GM12872 (cell line): ENCODE data around the gene P4HA2.

Experiments
- TF ChIP-seq, protein P1 (sequence below): IDR thresholded peaks from 3 replicates; pipeline ENCODE4 v1.5.1; 2011; ENCODE audit warnings: low read depth, mild to moderate bottlenecking, low read length, moderate library complexity; ENCODE audit not compliant: insufficient read depth

The P4HA2 gene

DNA sequence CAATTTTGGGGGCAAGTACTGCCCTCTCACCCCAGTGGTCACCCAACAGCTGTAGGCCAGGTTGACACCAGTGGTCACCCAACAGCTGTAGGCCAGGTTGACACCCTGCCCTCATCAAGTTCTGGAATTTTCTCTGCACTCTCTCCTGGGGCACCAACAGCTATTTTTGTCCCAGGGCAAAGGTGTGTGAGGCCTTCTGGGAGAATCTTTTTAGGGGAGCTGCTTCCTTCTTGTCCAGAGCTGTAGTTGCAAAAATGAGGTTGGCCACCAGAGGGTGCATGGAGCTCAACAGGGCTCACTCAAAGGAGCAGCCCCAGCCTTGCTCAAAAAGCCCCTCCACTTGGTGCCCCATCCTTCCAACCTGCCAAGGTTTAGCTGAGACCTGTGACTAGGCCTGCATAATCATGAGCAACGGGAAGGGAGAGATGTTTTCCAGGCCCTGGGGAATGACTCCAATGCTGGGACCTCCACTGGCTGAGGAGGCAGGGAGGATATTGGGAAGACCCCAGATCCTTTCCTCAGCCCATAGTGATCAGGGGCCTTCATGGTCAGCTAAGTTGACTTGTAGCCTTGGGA, 10.6 kb upstream of the P4HA2 start:
- TF ChIP-seq, protein P1, sequence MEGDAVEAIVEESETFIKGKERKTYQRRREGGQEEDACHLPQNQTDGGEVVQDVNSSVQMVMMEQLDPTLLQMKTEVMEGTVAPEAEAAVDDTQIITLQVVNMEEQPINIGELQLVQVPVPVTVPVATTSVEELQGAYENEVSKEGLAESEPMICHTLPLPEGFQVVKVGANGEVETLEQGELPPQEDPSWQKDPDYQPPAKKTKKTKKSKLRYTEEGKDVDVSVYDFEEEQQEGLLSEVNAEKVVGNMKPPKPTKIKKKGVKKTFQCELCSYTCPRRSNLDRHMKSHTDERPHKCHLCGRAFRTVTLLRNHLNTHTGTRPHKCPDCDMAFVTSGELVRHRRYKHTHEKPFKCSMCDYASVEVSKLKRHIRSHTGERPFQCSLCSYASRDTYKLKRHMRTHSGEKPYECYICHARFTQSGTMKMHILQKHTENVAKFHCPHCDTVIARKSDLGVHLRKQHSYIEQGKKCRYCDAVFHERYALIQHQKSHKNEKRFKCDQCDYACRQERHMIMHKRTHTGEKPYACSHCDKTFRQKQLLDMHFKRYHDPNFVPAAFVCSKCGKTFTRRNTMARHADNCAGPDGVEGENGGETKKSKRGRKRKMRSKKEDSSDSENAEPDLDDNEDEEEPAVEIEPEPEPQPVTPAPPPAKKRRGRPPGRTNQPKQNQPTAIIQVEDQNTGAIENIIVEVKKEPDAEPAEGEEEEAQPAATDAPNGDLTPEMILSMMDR = peak; percentile 92

DNA sequence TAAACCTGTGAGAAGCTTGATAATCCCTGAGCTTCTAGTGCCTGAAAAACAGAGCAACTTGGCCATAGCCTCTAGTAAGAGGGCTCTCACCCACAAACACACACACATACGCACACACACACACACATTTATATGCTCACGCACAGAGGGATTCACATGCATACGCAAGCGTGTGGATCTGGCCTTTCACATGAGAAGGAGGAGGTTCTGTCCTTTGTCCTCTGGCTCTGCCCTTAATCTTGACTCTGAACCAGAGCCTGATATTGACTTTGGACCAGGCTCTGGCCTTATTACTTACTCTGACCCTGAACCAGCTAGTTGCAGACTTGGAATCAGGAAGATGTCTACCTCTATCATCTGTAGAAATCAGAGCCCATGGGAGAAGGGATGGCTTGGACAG, 10.0 kb upstream of the P4HA2 start:
- TF ChIP-seq, protein P1 = no peak

DNA sequence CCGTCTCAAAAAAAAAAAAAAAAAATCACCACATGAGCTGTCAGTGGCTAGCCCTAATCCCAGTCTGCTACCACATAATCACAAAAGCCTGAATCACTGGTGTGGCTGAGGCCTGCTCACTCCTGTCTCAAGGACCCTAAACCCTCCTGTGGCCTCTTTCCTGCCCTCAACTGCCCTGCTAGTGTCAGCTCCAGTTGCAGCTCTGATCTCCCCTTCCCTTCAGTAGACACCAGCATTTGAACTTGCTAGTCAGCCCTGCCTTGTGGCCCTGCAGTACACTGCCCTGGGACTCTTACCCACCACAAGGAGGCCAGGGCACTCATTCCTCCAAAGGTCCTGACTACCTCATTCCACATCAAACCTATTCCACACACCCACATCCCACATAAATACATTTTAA, 9.5 kb upstream of the P4HA2 start:
- TF ChIP-seq, protein P1 = no peak

DNA sequence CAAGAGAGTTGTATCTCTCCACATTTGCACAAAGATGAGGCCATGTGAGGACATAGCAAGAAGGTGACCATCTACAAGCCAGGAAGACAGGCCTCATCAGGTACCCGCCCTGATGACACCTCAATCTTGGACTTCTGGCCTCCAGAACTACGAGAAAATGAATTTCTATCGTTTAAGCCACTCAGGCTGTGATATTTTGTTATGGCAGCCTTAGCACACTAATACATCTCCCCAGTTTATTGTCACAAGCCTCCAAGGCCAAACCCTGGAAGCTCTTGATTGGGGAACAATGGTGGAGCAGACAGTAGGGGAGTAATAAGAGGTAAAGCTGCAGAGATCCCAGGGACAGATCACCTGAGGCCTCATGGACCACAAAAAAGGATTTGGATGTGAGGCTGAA, 7.7 kb upstream of the P4HA2 start:
- TF ChIP-seq, protein P1 = no peak

DNA sequence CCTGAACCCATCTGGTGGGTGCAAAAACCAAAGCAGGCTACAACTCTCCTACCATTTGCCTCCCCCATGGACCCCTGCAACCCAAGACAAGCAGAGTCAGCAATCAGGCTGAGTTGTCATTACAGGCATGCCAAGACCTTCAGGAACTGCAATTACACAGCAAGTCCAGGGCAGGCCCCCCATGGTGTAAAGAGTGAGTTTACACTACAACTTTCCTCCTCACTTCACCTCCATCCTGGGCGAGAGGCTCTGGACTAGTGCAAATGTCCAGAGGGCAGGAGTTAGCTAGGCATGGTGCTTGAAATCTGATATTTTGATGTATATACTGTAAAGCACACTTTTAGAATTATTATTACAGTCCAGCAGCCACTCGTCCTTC, 7.0 kb upstream of the P4HA2 start:
- TF ChIP-seq, protein P1 = no peak

DNA sequence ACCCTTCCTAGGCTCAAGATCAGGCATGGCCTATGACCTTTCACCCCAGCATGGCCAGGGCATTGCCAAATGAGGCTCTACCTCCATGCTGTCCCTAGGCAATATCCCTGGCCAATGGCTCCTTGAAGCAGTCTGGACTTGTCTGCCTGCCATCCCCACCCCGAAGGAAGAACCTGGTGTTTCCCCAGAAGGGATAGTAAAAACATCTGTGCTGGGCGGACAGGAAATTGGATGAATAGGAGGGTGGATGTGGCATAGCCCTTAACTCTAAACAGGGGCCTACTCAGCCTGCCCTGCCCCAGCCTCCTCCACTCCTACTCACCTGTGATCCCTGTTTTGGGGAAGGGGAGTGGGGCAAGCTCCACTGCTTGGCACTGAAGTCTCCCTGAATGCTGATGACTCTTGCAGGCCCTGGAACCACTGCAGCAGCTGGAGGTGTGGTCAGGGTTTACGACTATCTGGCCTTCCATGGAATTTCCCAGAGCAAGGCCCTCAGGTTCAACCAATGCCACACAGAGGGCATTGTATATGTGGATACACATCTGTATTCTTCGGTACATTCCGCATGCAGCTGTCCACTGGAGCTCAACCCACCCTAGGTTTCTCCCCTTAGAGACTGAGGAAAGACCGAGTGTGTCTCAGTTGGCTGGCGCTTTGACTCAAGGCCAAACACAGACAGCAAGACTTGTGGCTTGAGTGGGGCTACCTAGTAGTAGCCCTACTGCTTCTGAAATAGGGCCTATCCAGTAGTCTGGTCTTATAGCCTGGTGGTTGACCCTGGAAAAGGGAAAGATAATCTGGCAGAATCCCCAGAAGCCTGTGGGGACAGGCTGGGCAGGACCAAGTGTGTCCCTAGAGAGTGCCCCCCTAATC, 6.4 kb upstream of the P4HA2 start:
- TF ChIP-seq, protein P1 = no peak

DNA sequence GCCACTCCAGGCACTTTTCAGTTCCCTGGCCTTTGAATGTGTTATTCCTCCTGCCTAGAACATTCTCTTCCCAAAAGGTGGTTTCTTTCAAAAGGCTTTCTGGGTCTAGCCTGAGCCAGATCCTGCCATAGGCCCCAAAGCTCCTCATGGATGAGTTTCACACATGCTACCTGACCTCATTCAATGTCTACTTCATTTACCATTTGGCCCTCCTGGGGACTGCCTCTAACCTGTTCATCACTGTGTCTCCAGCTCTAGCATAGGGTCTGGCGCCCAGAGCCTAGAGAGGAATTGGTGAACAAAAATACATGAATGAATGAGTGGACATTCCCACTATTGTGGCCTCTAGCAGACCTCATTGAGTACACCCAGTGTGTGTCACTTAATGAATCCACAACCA, 5.4 kb upstream of the P4HA2 start:
- TF ChIP-seq, protein P1 = no peak
